ENCODE results near the gene PLEKHN1. TPM values are rescaled to one million over a fixed set of nuclear protein-coding genes. Genes with fewer than 3 reads are reported as not detected.
A peak's percentile ranks its signal among the peaks of the same experiment; 100 is the strongest.
"Not testable (repeated sequence)": the region's sequence is repeated elsewhere in the genome, so short reads cannot be mapped to it uniquely, and the experiment has no call there.

The PLEKHN1 gene
- polyA plus RNA-seq, 1 of the 3 experiments (the other 2 are of a cell fraction), result not detected

DNA sequence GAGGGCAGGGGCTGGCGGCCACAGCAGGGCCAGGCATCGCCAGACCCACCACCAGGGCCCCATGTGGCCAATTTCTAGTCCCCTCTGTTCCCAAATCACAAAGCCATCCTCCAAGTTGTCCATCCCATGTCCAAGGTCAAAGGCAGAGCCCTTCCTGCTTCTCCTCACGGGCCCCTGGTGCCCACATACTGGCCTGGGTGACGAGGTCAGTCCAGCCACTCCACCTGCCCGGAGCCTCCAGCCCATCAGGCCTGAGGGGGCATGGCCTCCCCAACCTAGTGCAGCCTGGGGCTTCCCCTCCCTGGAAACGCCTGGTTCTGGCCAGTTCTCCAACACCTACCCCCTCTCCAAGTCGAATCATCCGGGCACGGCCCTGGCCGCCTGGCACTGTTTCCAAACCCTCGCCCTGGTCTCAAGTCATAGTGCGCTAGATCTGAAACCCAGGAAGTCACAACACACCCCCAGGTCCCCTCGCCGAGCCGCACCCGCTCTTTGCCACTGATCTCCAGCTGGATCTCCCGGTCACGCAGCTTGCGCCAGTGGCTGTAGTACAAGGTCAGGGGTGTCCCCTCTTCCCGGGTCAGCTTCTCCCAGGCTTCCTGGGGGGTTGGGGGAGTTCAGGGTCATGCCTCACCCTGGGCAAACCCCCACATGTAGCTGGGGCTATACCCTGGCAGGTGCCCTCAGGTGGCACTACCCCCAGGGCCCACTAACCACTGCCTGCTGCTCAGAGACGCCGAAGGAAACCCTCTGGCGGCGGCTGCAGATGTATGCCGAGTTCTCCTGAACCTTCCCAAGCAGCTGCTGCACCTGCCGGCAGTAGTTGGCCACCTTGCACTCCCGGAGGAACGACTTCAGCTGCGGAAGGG, 20.4 kb upstream of the PLEKHN1 start:
- no peaks in the 10 kb centered on the region for H3K79me2 ChIP-seq (ENCODE audit: insufficient read depth)
- no peak overlapping the region for H2AFZ ChIP-seq (ENCODE audit: low read depth)
- no peaks in the 10 kb centered on the region for H3K9me2 ChIP-seq
- H3K27me3 ChIP-seq (ENCODE audit: insufficient read depth), result no peaks in the 10 kb centered on the region
- peak overlapping the region in 1 of 2 experiments; percentile 86; a peak in 1 of 4 replicates for H3K27ac ChIP-seq (ENCODE audit: low read depth in 2 of 2, low read length in 1 of 2)
- no peaks in the 10 kb centered on the region for H3K9me3 ChIP-seq
- DNase-seq, result no peak
- H3K9ac ChIP-seq, result no peak overlapping the region
- ChIA-PET POLR2A (interaction anchor here (1.0 kb wide), 1 partner anchor 13 kb away, joined by 3 read pairs; the partner anchor contains the start of gene NOC2L), CTCF (interaction anchor here (2.0 kb wide), 1 partner anchor 41 kb away, joined by 9 read pairs; no protein-coding TSS in a partner anchor)
- H3K4me2 ChIP-seq, result no peak overlapping the region
- WGBS (ENCODE audit: low lambda C conversion rate), result 90% methylated on average over 17 of the region's 29 CpGs
- 0 out of 2 replicates have a peak, but pooled peaks cover 11% of the 10 kb centered on the region for H4K20me1 ChIP-seq (ENCODE audit: insufficient read depth)
- H3F3A ChIP-seq (replicated peaks; ENCODE audit: insufficient read depth), result peaks cover 15% of the 10 kb centered on the region
- H3K4me1 ChIP-seq (ENCODE audit: control insufficient read depth in 1 of 2, insufficient read depth in 2 of 2, low read depth in 1 of 2, low read length in 1 of 2), result peaks cover 0 to 43% of the 10 kb centered on the region in 2 experiments; a peak in 1 of 4 replicates
- TF ChIP-seq TCF12 (IDR thresholded peaks at IDR 0.05) (no peak), EZH2phosphoT487 (IDR thresholded peaks at IDR 0.05; ENCODE audit: borderline replicate concordance, low read depth) (no peak), TEAD4 (IDR thresholded peaks at IDR 0.05; ENCODE audit: borderline replicate concordance, insufficient read depth) (no peak), FOXJ3 (CRISPR knock-in tag; IDR thresholded peaks at IDR 0.05) (no peak), POLR2AphosphoS5 (IDR thresholded peaks at IDR 0.05; ENCODE audit: low read depth, low read length) (no peak)
- peaks cover 0 to 60% of the 10 kb centered on the region in 2 experiments for H3K36me3 ChIP-seq (replicated peaks in 1 of 2; ENCODE audit: control insufficient read depth in 1 of 2, insufficient read depth in 2 of 2, low read length in 1 of 2)
- H3K4me3 ChIP-seq (ENCODE audit: low read depth in 2 of 2, low read length in 1 of 2), result no peak overlapping the region

DNA sequence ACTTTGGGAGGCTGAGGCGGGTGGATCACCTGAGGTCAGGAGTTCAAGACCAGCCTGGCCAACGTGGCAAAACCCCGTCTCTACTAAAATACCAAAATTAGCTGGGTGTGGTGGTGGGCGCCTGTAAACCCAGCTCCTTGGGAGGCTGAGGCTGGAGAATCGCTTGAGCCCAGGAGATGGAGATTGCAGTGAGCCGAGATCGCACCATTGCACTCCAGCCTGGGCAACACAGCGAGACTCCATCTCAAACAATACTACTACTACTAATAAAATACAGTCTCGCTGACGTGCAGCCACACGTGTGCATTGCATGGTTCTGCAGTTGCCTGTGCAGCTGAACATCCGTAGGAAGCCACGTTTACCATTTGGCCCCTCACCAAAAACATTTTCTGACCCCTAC, 19.5 kb upstream of the PLEKHN1 start:
- 0 out of 2 replicates have a peak, but pooled peaks cover 11% of the 10 kb centered on the region for H4K20me1 ChIP-seq (ENCODE audit: insufficient read depth)
- peaks cover 0 to 69% of the 10 kb centered on the region in 2 experiments for H3K36me3 ChIP-seq (replicated peaks in 1 of 2; ENCODE audit: control insufficient read depth in 1 of 2, insufficient read depth in 2 of 2, low read length in 1 of 2)
- not testable (repeated sequence) for H3K27ac ChIP-seq (ENCODE audit: low read depth in 2 of 2, low read length in 1 of 2); H3K4me3 ChIP-seq (ENCODE audit: low read depth in 2 of 2, low read length in 1 of 2); H3K79me2 ChIP-seq (ENCODE audit: insufficient read depth); H3K9me3 ChIP-seq; H3K4me2 ChIP-seq; H2AFZ ChIP-seq (ENCODE audit: low read depth); H3K9ac ChIP-seq; H3K9me2 ChIP-seq; DNase-seq; H3K27me3 ChIP-seq (ENCODE audit: insufficient read depth)
- WGBS (ENCODE audit: low lambda C conversion rate), result 95% methylated on average over 9 of the region's 13 CpGs
- peaks cover 0 to 38% of the 10 kb centered on the region in 2 experiments; a peak in 1 of 4 replicates for H3K4me1 ChIP-seq (ENCODE audit: control insufficient read depth in 1 of 2, insufficient read depth in 2 of 2, low read depth in 1 of 2, low read length in 1 of 2)
- ChIA-PET CTCF (interaction anchor here (2.0 kb wide), 1 partner anchor 42 kb away, joined by 9 read pairs; no protein-coding TSS in a partner anchor), POLR2A (interaction anchor here (1.0 kb wide), 1 partner anchor 12 kb away, joined by 3 read pairs; the partner anchor contains the start of gene NOC2L)
- H3F3A ChIP-seq (replicated peaks; ENCODE audit: insufficient read depth), result peaks cover 15% of the 10 kb centered on the region

DNA sequence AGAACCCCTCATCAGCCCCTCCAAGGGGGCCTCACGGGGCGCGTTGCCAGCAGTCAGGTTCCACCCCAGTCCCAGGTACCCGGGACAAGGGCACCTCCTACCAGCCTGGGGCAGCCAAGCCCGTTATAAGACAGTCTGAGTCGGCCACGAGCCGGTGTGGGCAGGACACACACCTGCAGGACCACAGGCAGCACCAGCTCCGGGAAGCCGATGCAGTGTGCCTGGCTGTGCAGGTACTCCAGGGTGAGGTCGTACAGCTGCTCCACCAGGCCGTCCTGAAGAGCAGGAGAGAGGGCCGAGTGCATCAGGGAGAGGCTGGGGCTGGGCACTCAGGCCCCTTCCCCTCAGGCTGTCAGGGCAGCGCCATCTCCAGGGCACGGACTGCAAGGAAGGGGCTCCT, 18.3 kb upstream of the PLEKHN1 start:
- Histone ChIP-seq H3K9me3 (no peaks in the 10 kb centered on the region), H2AFZ (ENCODE audit: low read depth) (no peak overlapping the region), H3K27me3 (ENCODE audit: insufficient read depth) (no peaks in the 10 kb centered on the region), H3K79me2 (ENCODE audit: insufficient read depth) (no peaks in the 10 kb centered on the region), H3K9me2 (no peaks in the 10 kb centered on the region), H3K9ac (no peak overlapping the region), H4K20me1 (ENCODE audit: insufficient read depth) (0 out of 2 replicates have a peak, but pooled peaks cover 11% of the 10 kb centered on the region), H3K4me3 (ENCODE audit: low read depth in 2 of 2, low read length in 1 of 2) (no peak overlapping the region), H3K4me2 (no peak overlapping the region), H3F3A (replicated peaks; ENCODE audit: insufficient read depth) (peaks cover 15% of the 10 kb centered on the region), H3K4me1 (ENCODE audit: control insufficient read depth in 1 of 2, insufficient read depth in 2 of 2, low read depth in 1 of 2, low read length in 1 of 2) (peaks cover 0 to 27% of the 10 kb centered on the region in 2 experiments; a peak in 1 of 4 replicates), H3K27ac (ENCODE audit: low read depth in 2 of 2, low read length in 1 of 2) (no peak overlapping the region), H3K36me3 (replicated peaks in 1 of 2; ENCODE audit: control insufficient read depth in 1 of 2, insufficient read depth in 2 of 2, low read length in 1 of 2) (peaks cover 0 to 80% of the 10 kb centered on the region in 2 experiments)
- ChIA-PET CTCF (interaction anchor here (1.0 kb wide), 1 partner anchor 9 kb away, joined by 3 read pairs; no protein-coding TSS in a partner anchor), POLR2A (no interaction called here)
- no peak for DNase-seq
- no CpG with 5 or more reads among the region's 15 CpGs for WGBS (ENCODE audit: low lambda C conversion rate)
- no peak for TF ChIP-seq GABPA (IDR thresholded peaks at IDR 0.05; ENCODE audit: low read depth)

Data from SK-N-SH (cell line).